ENCODE data around the gene CDK8.

The CDK8 gene

GRCh38 chr13:26262156-26262555 lies 8.2 kb downstream of the CDK8 start:
- H3K79me1 ChIP-seq (replicated peaks; ENCODE audit: low read length, poor library complexity, severe bottlenecking), result peaks cover 12% of the 10 kb centered on the region
- H3K4me2 ChIP-seq (ENCODE audit: low read length, poor library complexity, severe bottlenecking), result no peak overlapping the region
- H2BK120ac ChIP-seq (ENCODE audit: low read depth, low read length), result no peak overlapping the region
- no peaks in the 10 kb centered on the region for H3K9me3 ChIP-seq (ENCODE audit: control insufficient read depth, low read length)
- no peak overlapping the region for H4K8ac ChIP-seq (ENCODE audit: low read length)
- H3K4me1 ChIP-seq (ENCODE audit: control insufficient read depth, insufficient read depth, low read depth, low read length), result no peaks in the 10 kb centered on the region
- no peak overlapping the region for H3K23ac ChIP-seq (ENCODE audit: low read length in 2 of 2)
- no peak overlapping the region for H3K9ac ChIP-seq (ENCODE audit: low read length)
- H3K14ac ChIP-seq (ENCODE audit: low read length in 2 of 2), result no peak overlapping the region
- no CpG with 5 or more reads among the region's 2 CpGs for WGBS
- H4K91ac ChIP-seq (ENCODE audit: low read length), result no peak overlapping the region
- no peak overlapping the region for H3K27ac ChIP-seq (ENCODE audit: low read length, poor library complexity, severe bottlenecking)
- no peak overlapping the region for H3K18ac ChIP-seq (ENCODE audit: low read depth in 1 of 2, low read length in 2 of 2)
- no peaks in the 10 kb centered on the region for H3K36me3 ChIP-seq (ENCODE audit: control insufficient read depth in 1 of 2, insufficient read depth in 2 of 2, low read depth in 1 of 2, low read length in 2 of 2)
- no peak overlapping the region for H2BK15ac ChIP-seq (ENCODE audit: low read depth, poor library complexity, severe bottlenecking)
- no peak for DNase-seq
- no peak overlapping the region for H3K4ac ChIP-seq (ENCODE audit: low read depth in 1 of 2, low read length in 2 of 2)
- no peak overlapping the region for H2AFZ ChIP-seq (ENCODE audit: low read depth, low read length)
- no peak overlapping the region for H2BK12ac ChIP-seq (ENCODE audit: low read length in 2 of 2)
- H3K4me3 ChIP-seq (ENCODE audit: insufficient read depth in 1 of 2, low read depth in 1 of 2, low read length in 2 of 2), result no peak overlapping the region
- no peaks in the 10 kb centered on the region for H3K27me3 ChIP-seq (ENCODE audit: control insufficient read depth in 1 of 2, insufficient read depth in 1 of 2, low read length in 2 of 2)
- no peak overlapping the region for H2BK5ac ChIP-seq (ENCODE audit: low read depth, low read length, poor library complexity, severe bottlenecking)
- H2AK5ac ChIP-seq (ENCODE audit: low read length, severe bottlenecking), result no peak overlapping the region

- Histone ChIP-seq H3K36me3 (ENCODE audit: control insufficient read depth in 1 of 2, insufficient read depth in 2 of 2, low read depth in 1 of 2, low read length in 2 of 2) (no peaks in the 10 kb centered on the region), H3K79me1 (replicated peaks; ENCODE audit: low read length, poor library complexity, severe bottlenecking) (peaks cover 16% of the 10 kb centered on the region), H2AFZ (ENCODE audit: low read depth, low read length) (no peak overlapping the region), H2BK5ac (ENCODE audit: low read depth, low read length, poor library complexity, severe bottlenecking) (no peak overlapping the region), H3K9ac (ENCODE audit: low read length) (no peak overlapping the region), H3K4me2 (ENCODE audit: low read length, poor library complexity, severe bottlenecking) (no peak overlapping the region), H3K4me3 (ENCODE audit: insufficient read depth in 1 of 2, low read depth in 1 of 2, low read length in 2 of 2) (no peak overlapping the region), H2BK15ac (ENCODE audit: low read depth, poor library complexity, severe bottlenecking) (no peak overlapping the region), H3K4ac (ENCODE audit: low read depth in 1 of 2, low read length in 2 of 2) (no peak overlapping the region), H3K9me3 (ENCODE audit: control insufficient read depth, low read length) (no peaks in the 10 kb centered on the region), H2BK120ac (ENCODE audit: low read depth, low read length) (no peak overlapping the region), H3K4me1 (ENCODE audit: control insufficient read depth, insufficient read depth, low read depth, low read length) (no peaks in the 10 kb centered on the region), H3K27ac (ENCODE audit: low read length, poor library complexity, severe bottlenecking) (no peak overlapping the region), H2BK12ac (ENCODE audit: low read length in 2 of 2) (no peak overlapping the region), H2AK5ac (ENCODE audit: low read length, severe bottlenecking) (no peak overlapping the region), H4K8ac (ENCODE audit: low read length) (no peak overlapping the region), H3K23ac (ENCODE audit: low read length in 2 of 2) (no peak overlapping the region), H3K27me3 (ENCODE audit: control insufficient read depth in 1 of 2, insufficient read depth in 1 of 2, low read length in 2 of 2) (no peaks in the 10 kb centered on the region), H3K18ac (ENCODE audit: low read depth in 1 of 2, low read length in 2 of 2) (no peak overlapping the region), H4K91ac (ENCODE audit: low read length) (no peak overlapping the region), H3K14ac (ENCODE audit: low read length in 2 of 2) (no peak overlapping the region)
- 99% methylated on average over 2 of the region's 3 CpGs for WGBS
- DNase-seq, result no peak
Measured at GRCh38 chr13:26266311-26266710, 12.4 kb downstream of the CDK8 start.

- H3K9ac ChIP-seq (ENCODE audit: low read length), result no peak overlapping the region
- no peak overlapping the region for H3K27ac ChIP-seq (ENCODE audit: low read length, poor library complexity, severe bottlenecking)
- H4K8ac ChIP-seq (ENCODE audit: low read length), result no peak overlapping the region
- H3K14ac ChIP-seq (ENCODE audit: low read length in 2 of 2), result no peak overlapping the region
- H3K9me3 ChIP-seq (ENCODE audit: control insufficient read depth, low read length), result no peaks in the 10 kb centered on the region
- H3K4ac ChIP-seq (ENCODE audit: low read depth in 1 of 2, low read length in 2 of 2), result no peak overlapping the region
- no peak overlapping the region for H4K91ac ChIP-seq (ENCODE audit: low read length)
- no peak overlapping the region for H2BK5ac ChIP-seq (ENCODE audit: low read depth, low read length, poor library complexity, severe bottlenecking)
- H3K79me1 ChIP-seq (replicated peaks; ENCODE audit: low read length, poor library complexity, severe bottlenecking), result peaks cover 13% of the 10 kb centered on the region
- no peaks in the 10 kb centered on the region for H3K36me3 ChIP-seq (ENCODE audit: control insufficient read depth in 1 of 2, insufficient read depth in 2 of 2, low read depth in 1 of 2, low read length in 2 of 2)
- WGBS, result 95% methylated on average over 3 of the region's 3 CpGs
- no peak overlapping the region for H2BK12ac ChIP-seq (ENCODE audit: low read length in 2 of 2)
- H2BK120ac ChIP-seq (ENCODE audit: low read depth, low read length), result no peak overlapping the region
- DNase-seq, result no peak
- no peaks in the 10 kb centered on the region for H3K4me1 ChIP-seq (ENCODE audit: control insufficient read depth, insufficient read depth, low read depth, low read length)
- no peak overlapping the region for H3K4me2 ChIP-seq (ENCODE audit: low read length, poor library complexity, severe bottlenecking)
- no peak overlapping the region for H2BK15ac ChIP-seq (ENCODE audit: low read depth, poor library complexity, severe bottlenecking)
- no peak overlapping the region for H2AFZ ChIP-seq (ENCODE audit: low read depth, low read length)
- H3K27me3 ChIP-seq (ENCODE audit: control insufficient read depth in 1 of 2, insufficient read depth in 1 of 2, low read length in 2 of 2), result no peaks in the 10 kb centered on the region
- no peak overlapping the region for H3K23ac ChIP-seq (ENCODE audit: low read length in 2 of 2)
- H2AK5ac ChIP-seq (ENCODE audit: low read length, severe bottlenecking), result no peak overlapping the region
- H3K18ac ChIP-seq (ENCODE audit: low read depth in 1 of 2, low read length in 2 of 2), result no peak overlapping the region
- H3K4me3 ChIP-seq (ENCODE audit: insufficient read depth in 1 of 2, low read depth in 1 of 2, low read length in 2 of 2), result no peak overlapping the region
Measured at GRCh38 chr13:26270707-26271106, 16.8 kb downstream of the CDK8 start.

- no peaks in the 10 kb centered on the region for H3K4me1 ChIP-seq (ENCODE audit: control insufficient read depth, insufficient read depth, low read depth, low read length)
- no peaks in the 10 kb centered on the region for H3K9me3 ChIP-seq (ENCODE audit: control insufficient read depth, low read length)
- no peak overlapping the region for H3K4ac ChIP-seq (ENCODE audit: low read depth in 1 of 2, low read length in 2 of 2)
- H3K9ac ChIP-seq (ENCODE audit: low read length), result no peak overlapping the region
- H3K79me1 ChIP-seq (replicated peaks; ENCODE audit: low read length, poor library complexity, severe bottlenecking), result peaks cover 11% of the 10 kb centered on the region
- H3K4me2 ChIP-seq (ENCODE audit: low read length, poor library complexity, severe bottlenecking), result no peak overlapping the region
- no peak for DNase-seq
- H2BK120ac ChIP-seq (ENCODE audit: low read depth, low read length), result no peak overlapping the region
- no peak overlapping the region for H3K27ac ChIP-seq (ENCODE audit: low read length, poor library complexity, severe bottlenecking)
- H3K27me3 ChIP-seq (ENCODE audit: control insufficient read depth in 1 of 2, insufficient read depth in 1 of 2, low read length in 2 of 2), result no peaks in the 10 kb centered on the region
- no peak overlapping the region for H3K14ac ChIP-seq (ENCODE audit: low read length in 2 of 2)
- H2AK5ac ChIP-seq (ENCODE audit: low read length, severe bottlenecking), result no peak overlapping the region
- no peak overlapping the region for H2BK15ac ChIP-seq (ENCODE audit: low read depth, poor library complexity, severe bottlenecking)
- H4K8ac ChIP-seq (ENCODE audit: low read length), result no peak overlapping the region
- no peak overlapping the region for H2BK12ac ChIP-seq (ENCODE audit: low read length in 2 of 2)
- H4K91ac ChIP-seq (ENCODE audit: low read length), result no peak overlapping the region
- H3K36me3 ChIP-seq (ENCODE audit: control insufficient read depth in 1 of 2, insufficient read depth in 2 of 2, low read depth in 1 of 2, low read length in 2 of 2), result no peaks in the 10 kb centered on the region
- no peak overlapping the region for H3K23ac ChIP-seq (ENCODE audit: low read length in 2 of 2)
- no peak overlapping the region for H3K4me3 ChIP-seq (ENCODE audit: insufficient read depth in 1 of 2, low read depth in 1 of 2, low read length in 2 of 2)
- H3K18ac ChIP-seq (ENCODE audit: low read depth in 1 of 2, low read length in 2 of 2), result no peak overlapping the region
- 100% methylated on average over 3 of the region's 3 CpGs for WGBS
- no peak overlapping the region for H2AFZ ChIP-seq (ENCODE audit: low read depth, low read length)
- no peak overlapping the region for H2BK5ac ChIP-seq (ENCODE audit: low read depth, low read length, poor library complexity, severe bottlenecking)
Measured at GRCh38 chr13:26272621-26273020, 18.7 kb downstream of the CDK8 start.

Measured in mesenchymal stem cell (in vitro differentiated cells and primary cell).